PC-3 (cell line): ENCODE data around the gene GDAP2.

ENCODE experiments used
- CTCF ChIP-seq: fragments of 300-600 bp; sonication (generic); conservative IDR thresholded peaks from 2 replicates; pipeline ENCODE4 v1.5.1; 2017; ENCODE audit warnings: antibody characterized with exemption, low read depth, mild to moderate bottlenecking, low read length
- EZH2 ChIP-seq: fragments of 300-600 bp; sonication (generic); IDR thresholded peaks from one replicate; pipeline ENCODE4 v1.6.1; 2017; ENCODE audit warnings: antibody characterized with exemption, mild to moderate bottlenecking, low read length; ENCODE audit not compliant: unreplicated experiment
- EZH2phosphoT487 ChIP-seq: fragments of 300-600 bp; sonication (generic); IDR thresholded peaks from 2 replicates; pipeline ENCODE4 v1.6.1; 2018; ENCODE audit warnings: mild to moderate bottlenecking, antibody characterized with exemption, low read length, borderline replicate concordance

- TF ChIP-seq CTCF (no peak), EZH2 (no peak), EZH2phosphoT487 (no peak)
These were observed 29.6 kb downstream of the GDAP2 start for GRCh38 chr1:117899801-117900200.
